K562 (cell line): Measurements from ENCODE around the gene ZBTB20.

Source experiments
- CHD1 ChIP-seq: fragments of 200-600 bp; sonication (generic); IDR thresholded peaks from one replicate; pipeline ENCODE4 v1.6.1; 2012; ENCODE audit warnings: mild to moderate bottlenecking, moderate library complexity, low read length, inconsistent platforms
- CHD4 ChIP-seq: fragments of 200-600 bp; sonication (generic); IDR thresholded peaks from 3 replicates; pipeline ENCODE4 v1.6.1; 2012; ENCODE audit warnings: low read depth, mild to moderate bottlenecking, mixed read lengths, low read length, inconsistent platforms; ENCODE audit not compliant: insufficient read depth, insufficient replicate concordance, poor library complexity, severe bottlenecking
- ESRRA ChIP-seq: fragments of 450-650 bp; IDR thresholded peaks from 2 replicates; pipeline ENCODE4 v1.6.1; 2014; ENCODE audit warnings: low read depth, mild to moderate bottlenecking, moderate library complexity, borderline replicate concordance
- ETV6 ChIP-seq, 3 experiments: fragments of 150-350 bp in 1 of 3; sonication (generic) in 1 of 3; formaldehyde crosslinking in 1 of 3; IDR thresholded peaks; 2 replicates each; pipeline versions ENCODE4 v1.6.1 to v1.8.0; 2014 to 2022; ENCODE audit warnings: borderline replicate concordance in 2 of 3, low read depth in 2 of 3, antibody characterized with exemption in 1 of 3, low read length in 1 of 3, mild to moderate bottlenecking in 1 of 3, missing genetic modification reagents in 1 of 3
- FOXA1 ChIP-seq: fragments of 450-650 bp; IDR thresholded peaks from 2 replicates; pipeline ENCODE4 v1.6.1; 2016; ENCODE audit warnings: mild to moderate bottlenecking, borderline replicate concordance
- MAZ ChIP-seq, 2 experiments: fragments of 450-650 bp in 1 of 2; sonication (generic) in 1 of 2; formaldehyde crosslinking; IDR thresholded peaks in 1 of 2; conservative IDR thresholded peaks in 1 of 2; 2 replicates each; pipeline versions ENCODE4 v1.4.0 to v1.5.0; 2020; ENCODE audit warnings: mild to moderate bottlenecking in 1 of 2, missing genetic modification reagents in 1 of 2
- MIER1 ChIP-seq: fragments of 450-650 bp; IDR thresholded peaks from 2 replicates; pipeline ENCODE4 v1.6.1; 2016; ENCODE audit warnings: antibody characterized with exemption, mild to moderate bottlenecking, low read depth
- TCF7L2 ChIP-seq: fragments of 150-350 bp; IDR thresholded peaks from 2 replicates; pipeline ENCODE4 v1.6.1; 2016; ENCODE audit warnings: low read depth, mild to moderate bottlenecking, low read length, moderate library complexity
- ZNF133 ChIP-seq: fragments of 250-450 bp; sonication (Bioruptor Pico); IDR thresholded peaks from 2 replicates; pipeline ENCODE4 v1.4.0; 2020; ENCODE audit warnings: mild to moderate bottlenecking
- ZNF24 ChIP-seq: fragments of 450-650 bp; IDR thresholded peaks from 2 replicates; pipeline ENCODE4 v1.6.1; 2016
- TF ChIP-seq, protein P1 (sequence below), 3 experiments: IDR thresholded peaks in 2 of 3; conservative IDR thresholded peaks in 1 of 3; 2 replicates each; pipeline ENCODE4 v1.5.1; 2011 to 2012; ENCODE audit warnings: low read length in 3 of 3, mild to moderate bottlenecking in 3 of 3, control low read depth in 2 of 3, improper control_type of control experiment in 1 of 3, inconsistent platforms in 1 of 3, low read depth in 1 of 3, mixed read lengths in 1 of 3, moderate library complexity in 1 of 3; ENCODE audit not compliant: insufficient read depth in 2 of 3
- TF ChIP-seq, protein P2 (sequence below): sonication (generic); formaldehyde crosslinking; IDR thresholded peaks from 2 replicates; pipeline ENCODE4 v1.8.1; 2023; ENCODE audit warnings: mild to moderate bottlenecking, missing genetic modification reagents

DNA sequence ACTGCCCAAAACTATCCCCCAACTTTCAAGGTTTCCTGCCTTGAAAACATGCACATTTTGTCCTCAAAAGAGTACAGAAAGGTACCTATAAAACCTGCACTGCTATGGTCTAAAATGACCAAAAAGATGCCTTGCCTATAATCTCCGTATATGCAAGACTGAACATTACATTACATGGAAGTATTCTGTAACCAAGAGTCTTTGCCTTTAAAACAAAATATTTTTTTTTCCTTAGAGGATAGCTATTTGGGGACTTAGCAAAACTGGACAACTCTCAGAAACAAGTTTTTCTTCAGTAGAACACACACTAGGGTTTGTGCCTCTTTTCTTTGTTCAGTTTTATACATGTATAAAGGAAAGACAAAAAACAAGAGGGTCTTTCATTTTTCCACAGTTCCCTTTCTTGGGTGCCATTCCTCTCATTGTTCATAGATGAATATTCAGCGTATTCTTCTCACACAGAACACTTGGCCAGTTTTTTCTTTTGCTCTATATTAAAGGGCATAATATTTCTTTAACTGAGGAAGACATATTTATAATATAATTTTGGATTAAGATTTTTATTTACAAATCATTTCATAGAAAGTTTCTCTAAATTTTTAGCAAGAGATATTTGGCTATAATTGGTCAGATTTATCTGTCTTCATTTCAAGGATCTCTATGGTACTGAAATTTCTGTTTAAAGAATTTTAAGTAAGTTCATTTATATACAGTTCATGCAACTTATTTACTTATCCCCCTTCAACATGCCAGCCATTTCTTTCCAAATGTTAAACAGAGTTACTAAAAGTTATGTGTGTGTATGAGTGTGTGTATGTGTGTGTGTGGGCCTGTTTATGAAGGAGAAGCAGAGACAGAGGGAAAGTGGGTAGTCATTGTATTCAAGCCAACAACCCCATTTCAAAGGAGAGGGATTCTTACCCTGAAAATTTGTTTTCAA is 142.6 kb downstream of the ZBTB20 start:
- TF ChIP-seq MAZ (CRISPR knock-in tag; conservative IDR thresholded peaks at IDR 0.05 in 1 of 2, IDR thresholded peaks at IDR 0.05 in 1 of 2) = no peak
- TF ChIP-seq ESRRA = no peak
- TF ChIP-seq TCF7L2 = no peak
- TF ChIP-seq, protein P1, sequence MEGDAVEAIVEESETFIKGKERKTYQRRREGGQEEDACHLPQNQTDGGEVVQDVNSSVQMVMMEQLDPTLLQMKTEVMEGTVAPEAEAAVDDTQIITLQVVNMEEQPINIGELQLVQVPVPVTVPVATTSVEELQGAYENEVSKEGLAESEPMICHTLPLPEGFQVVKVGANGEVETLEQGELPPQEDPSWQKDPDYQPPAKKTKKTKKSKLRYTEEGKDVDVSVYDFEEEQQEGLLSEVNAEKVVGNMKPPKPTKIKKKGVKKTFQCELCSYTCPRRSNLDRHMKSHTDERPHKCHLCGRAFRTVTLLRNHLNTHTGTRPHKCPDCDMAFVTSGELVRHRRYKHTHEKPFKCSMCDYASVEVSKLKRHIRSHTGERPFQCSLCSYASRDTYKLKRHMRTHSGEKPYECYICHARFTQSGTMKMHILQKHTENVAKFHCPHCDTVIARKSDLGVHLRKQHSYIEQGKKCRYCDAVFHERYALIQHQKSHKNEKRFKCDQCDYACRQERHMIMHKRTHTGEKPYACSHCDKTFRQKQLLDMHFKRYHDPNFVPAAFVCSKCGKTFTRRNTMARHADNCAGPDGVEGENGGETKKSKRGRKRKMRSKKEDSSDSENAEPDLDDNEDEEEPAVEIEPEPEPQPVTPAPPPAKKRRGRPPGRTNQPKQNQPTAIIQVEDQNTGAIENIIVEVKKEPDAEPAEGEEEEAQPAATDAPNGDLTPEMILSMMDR (IDR thresholded peaks at IDR 0.05 in 2 of 3, conservative IDR thresholded peaks at IDR 0.05 in 1 of 3; ENCODE audit: insufficient read depth in 2 of 3, low read depth in 1 of 3, low read length in 3 of 3) = no peak
- TF ChIP-seq ETV6 (IDR thresholded peaks at IDR 0.05; ENCODE audit: borderline replicate concordance in 1 of 2, low read depth in 2 of 2, low read length in 1 of 2) = no peak
- TF ChIP-seq ETV6 (CRISPR knock-in tag; IDR thresholded peaks at IDR 0.05; ENCODE audit: borderline replicate concordance) = no peak
- TF ChIP-seq MIER1 = no peak
- no peak for TF ChIP-seq CHD4
- TF ChIP-seq ZNF133 (CRISPR knock-in tag) = no peak
- TF ChIP-seq, protein P2, sequence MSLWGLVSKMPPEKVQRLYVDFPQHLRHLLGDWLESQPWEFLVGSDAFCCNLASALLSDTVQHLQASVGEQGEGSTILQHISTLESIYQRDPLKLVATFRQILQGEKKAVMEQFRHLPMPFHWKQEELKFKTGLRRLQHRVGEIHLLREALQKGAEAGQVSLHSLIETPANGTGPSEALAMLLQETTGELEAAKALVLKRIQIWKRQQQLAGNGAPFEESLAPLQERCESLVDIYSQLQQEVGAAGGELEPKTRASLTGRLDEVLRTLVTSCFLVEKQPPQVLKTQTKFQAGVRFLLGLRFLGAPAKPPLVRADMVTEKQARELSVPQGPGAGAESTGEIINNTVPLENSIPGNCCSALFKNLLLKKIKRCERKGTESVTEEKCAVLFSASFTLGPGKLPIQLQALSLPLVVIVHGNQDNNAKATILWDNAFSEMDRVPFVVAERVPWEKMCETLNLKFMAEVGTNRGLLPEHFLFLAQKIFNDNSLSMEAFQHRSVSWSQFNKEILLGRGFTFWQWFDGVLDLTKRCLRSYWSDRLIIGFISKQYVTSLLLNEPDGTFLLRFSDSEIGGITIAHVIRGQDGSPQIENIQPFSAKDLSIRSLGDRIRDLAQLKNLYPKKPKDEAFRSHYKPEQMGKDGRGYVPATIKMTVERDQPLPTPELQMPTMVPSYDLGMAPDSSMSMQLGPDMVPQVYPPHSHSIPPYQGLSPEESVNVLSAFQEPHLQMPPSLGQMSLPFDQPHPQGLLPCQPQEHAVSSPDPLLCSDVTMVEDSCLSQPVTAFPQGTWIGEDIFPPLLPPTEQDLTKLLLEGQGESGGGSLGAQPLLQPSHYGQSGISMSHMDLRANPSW = no peak
- TF ChIP-seq FOXA1 = no peak
- no peak for TF ChIP-seq CHD1
- no peak for TF ChIP-seq ZNF24
